Transverse colon (tissue), 4 donors: ENCODE data around the gene PDGFC. TPM values are rescaled to one million over a fixed set of nuclear protein-coding genes. Genes with fewer than 3 reads are reported as not detected.

Experiments used
- DNase-seq: peaks from one replicate; pipeline ENCODE4 v3.0.0-alpha.2; 2019
- H3K27ac ChIP-seq, 4 donors: fragments of 200-600 bp; sonication (generic); 2 replicates each; pipeline ENCODE4 v1.5.1; 2016 to 2018; ENCODE audit warnings: inconsistent platforms in 4 of 4
- H3K27me3 ChIP-seq: fragments of 200-600 bp; sonication (generic); 2 replicates; pipeline ENCODE4 v1.5.1; 2017; ENCODE audit warnings: inconsistent platforms
- H3K36me3 ChIP-seq, 4 donors: fragments of 200-600 bp; sonication (generic); 2 replicates each; pipeline ENCODE4 v1.5.1; 2017 to 2019; ENCODE audit warnings: inconsistent platforms in 4 of 4
- H3K4me1 ChIP-seq, 4 donors: fragments of 200-600 bp; sonication (generic); 2 replicates each; pipeline ENCODE4 v1.5.1; 2017 to 2020; ENCODE audit warnings: inconsistent platforms in 4 of 4
- H3K4me3 ChIP-seq, 4 donors: fragments of 200-600 bp; sonication (generic); 1 replicate in 1 of 4; 2 replicates in 3 of 4; pipeline versions ENCODE4 v1.5.1 to v1.6.1; 2017 to 2019; ENCODE audit warnings: inconsistent platforms in 4 of 4
- H3K9me3 ChIP-seq, 2 donors: fragments of 200-600 bp; sonication (generic); 2 replicates each; pipeline ENCODE4 v1.5.1; 2017 to 2019; ENCODE audit warnings: inconsistent platforms in 2 of 2
- EP300 ChIP-seq: sonication (generic); formaldehyde crosslinking; IDR thresholded peaks from one replicate; pipeline ENCODE4 v1.6.1; 2017; ENCODE audit warnings: antibody characterized with exemption, low read depth
- POLR2A ChIP-seq: fragments of 450-650 bp; IDR thresholded peaks from one replicate; pipeline ENCODE4 v1.6.1; 2016; ENCODE audit warnings: antibody characterized with exemption, mild to moderate bottlenecking, moderate library complexity
- POLR2AphosphoS5 ChIP-seq, 3 donors: sonication (generic); formaldehyde crosslinking; IDR thresholded peaks; one replicate each; pipeline ENCODE4 v1.6.1; 2016; ENCODE audit warnings: antibody characterized with exemption in 3 of 3
- WGBS, 2 donors: methylation state at CpG; one replicate each; pipeline ENCODE4 v1.1.5; 2018; ENCODE audit warnings: low coverage in 1 of 2; 5-methylcytosine and 5-hydroxymethylcytosine counted together
- in situ Hi-C, 4 donors: fragments of 200-750 bp; cut with MboI; loops; one replicate each; pipeline versions ENCODE4 v1.15.0 to v1.15.1; 2017; ENCODE audit warnings: low sequenced_read_pairs in 3 of 4, low pct_ligation_motif_present in 1 of 4, low pct_unique_long_range_greater_than_20kb in 1 of 4
- intact Hi-C: fragments of 100-400 bp; cut with DNase I; formaldehyde crosslinking; loops from one replicate; pipeline ENCODE4 v1.15.1; 2023; ENCODE audit warnings: low total_unique reads
- total RNA-seq, 4 donors: library from RNA; depleted of rRNA; stranded (reverse); fragments of >200 nt; gene quantifications; one replicate each; pipeline ENCODE4 v1.1.0, GENCODE V29; 2016
- TF ChIP-seq, protein P1 (sequence below), 5 experiments: fragments of 200-600 bp in 3 of 5; fragments of 450-650 bp in 2 of 5; sonication (generic) in 3 of 5; IDR thresholded peaks; 1 replicate in 2 of 5; 2 replicates in 3 of 5; pipeline ENCODE4 v1.5.1; 2016 to 2017; ENCODE audit warnings: antibody characterized with exemption in 5 of 5, inconsistent platforms in 3 of 5, mild to moderate bottlenecking in 2 of 5, moderate library complexity in 1 of 5

PDGFC gene
- total RNA-seq, 4 donors from 2014 or later = 0.40 to 20.6 (median 7.5) TPM

DNA sequence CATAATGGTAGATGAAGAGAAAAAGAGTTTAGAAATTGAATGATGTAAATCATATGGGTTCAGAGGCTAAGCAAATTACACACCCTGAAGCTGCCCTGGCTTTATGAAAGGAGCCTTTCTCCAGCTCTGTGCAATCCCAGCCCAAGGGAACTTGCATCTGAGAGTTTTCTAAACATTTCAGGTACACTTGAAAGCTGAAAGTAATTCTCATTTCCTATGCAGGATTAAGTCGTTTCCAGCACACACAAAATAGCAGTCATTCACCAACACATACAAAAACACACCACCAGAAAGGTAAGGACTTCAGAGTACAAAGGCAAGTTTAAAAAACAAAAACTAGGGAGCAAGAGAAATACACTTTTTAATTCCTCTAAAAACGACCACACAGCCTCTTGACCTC is 1.7 kb downstream of the PDGFC start:
- Histone ChIP-seq H3K9me3 (no peaks in the 10 kb centered on the region), H3K4me3 (peak overlapping the region; percentile 64 to 89 (median 72)), H3K36me3 (no peaks in the 10 kb centered on the region), H3K4me1 (peaks cover 5 to 25% (median 13%) of the 10 kb centered on the region in 4 donors), H3K27me3 (no peaks in the 10 kb centered on the region), H3K27ac (peak overlapping the region; percentile 85 to 92 (median 88))
- TF ChIP-seq EP300 = no peak
- no peak for TF ChIP-seq POLR2AphosphoS5 (IDR thresholded peaks at IDR 0.05)
- TF ChIP-seq, protein P1, sequence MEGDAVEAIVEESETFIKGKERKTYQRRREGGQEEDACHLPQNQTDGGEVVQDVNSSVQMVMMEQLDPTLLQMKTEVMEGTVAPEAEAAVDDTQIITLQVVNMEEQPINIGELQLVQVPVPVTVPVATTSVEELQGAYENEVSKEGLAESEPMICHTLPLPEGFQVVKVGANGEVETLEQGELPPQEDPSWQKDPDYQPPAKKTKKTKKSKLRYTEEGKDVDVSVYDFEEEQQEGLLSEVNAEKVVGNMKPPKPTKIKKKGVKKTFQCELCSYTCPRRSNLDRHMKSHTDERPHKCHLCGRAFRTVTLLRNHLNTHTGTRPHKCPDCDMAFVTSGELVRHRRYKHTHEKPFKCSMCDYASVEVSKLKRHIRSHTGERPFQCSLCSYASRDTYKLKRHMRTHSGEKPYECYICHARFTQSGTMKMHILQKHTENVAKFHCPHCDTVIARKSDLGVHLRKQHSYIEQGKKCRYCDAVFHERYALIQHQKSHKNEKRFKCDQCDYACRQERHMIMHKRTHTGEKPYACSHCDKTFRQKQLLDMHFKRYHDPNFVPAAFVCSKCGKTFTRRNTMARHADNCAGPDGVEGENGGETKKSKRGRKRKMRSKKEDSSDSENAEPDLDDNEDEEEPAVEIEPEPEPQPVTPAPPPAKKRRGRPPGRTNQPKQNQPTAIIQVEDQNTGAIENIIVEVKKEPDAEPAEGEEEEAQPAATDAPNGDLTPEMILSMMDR (IDR thresholded peaks at IDR 0.05) = no peak
- no peak for TF ChIP-seq POLR2A
- intact Hi-C loops = no loop called here
- in situ Hi-C loops = loop anchor here in 1 of 4 donors (25.0 kb wide), 1 partner anchor 1008 kb away; the partner anchor contains the start of gene CTSO
- no peak for DNase-seq
- 0% methylated on average over 2 of the region's 2 CpGs for WGBS, 2 donors

- in situ Hi-C loops = loop anchor here in 1 of 4 donors (25.0 kb wide), 1 partner anchor 1007 kb away; the partner anchor contains the start of gene CTSO
- intact Hi-C loops = no loop called here
- WGBS, 2 donors = 49 to 52% methylated on average over 3 of the region's 3 CpGs
- H3K27me3 ChIP-seq = no peaks in the 10 kb centered on the region
- peak overlapping the region; percentile 85 to 92 (median 88) for H3K27ac ChIP-seq
- peaks cover 5 to 25% (median 13%) of the 10 kb centered on the region in 4 donors for H3K4me1 ChIP-seq
- no peaks in the 10 kb centered on the region for H3K9me3 ChIP-seq
- peak overlapping the region in 3 of 4 donors; percentile 64 to 73 (median 70) for H3K4me3 ChIP-seq
- no peak for DNase-seq
- no peaks in the 10 kb centered on the region for H3K36me3 ChIP-seq
- TF ChIP-seq EP300 = no peak
- TF ChIP-seq, protein P1 (IDR thresholded peaks at IDR 0.05) = no peak
- no peak for TF ChIP-seq POLR2A
- TF ChIP-seq POLR2AphosphoS5 (IDR thresholded peaks at IDR 0.05) = no peak
Observed at GRCh38 chr4:156969101-156969500, 2.5 kb downstream of the PDGFC start.

- Histone ChIP-seq H3K27ac (peak overlapping the region; percentile 85 to 92 (median 88)), H3K36me3 (no peaks in the 10 kb centered on the region), H3K4me1 (peaks cover 5 to 26% (median 13%) of the 10 kb centered on the region in 4 donors), H3K4me3 (peak overlapping the region in 1 of 4 donors; percentile 70), H3K27me3 (no peaks in the 10 kb centered on the region), H3K9me3 (no peaks in the 10 kb centered on the region)
- DNase-seq = peak; percentile 70
- TF ChIP-seq, protein P1 (IDR thresholded peaks at IDR 0.05) = peak; percentile 69 to 86 (median 78)
- TF ChIP-seq EP300 (no peak), POLR2AphosphoS5 (IDR thresholded peaks at IDR 0.05) (no peak)
- 8 to 22% methylated on average over 2 of the region's 2 CpGs for WGBS, 2 donors
- in situ Hi-C loops (loop anchor here in 1 of 4 donors (25.0 kb wide), 1 partner anchor 1006 kb away; the partner anchor contains the start of gene CTSO), intact Hi-C loops (no loop called here)
Observed at GRCh38 chr4:156968479-156968984, 3.1 kb downstream of the PDGFC start.

GRCh38 chr4:156966836-156967235 is 4.8 kb downstream of the PDGFC start:
- no peak overlapping the region for H3K4me3 ChIP-seq
- H3K27me3 ChIP-seq = no peaks in the 10 kb centered on the region
- intact Hi-C loops = no loop called here
- H3K4me1 ChIP-seq = peaks cover 5 to 34% (median 14%) of the 10 kb centered on the region in 4 donors
- TF ChIP-seq EP300 (no peak), POLR2AphosphoS5 (IDR thresholded peaks at IDR 0.05) (no peak), POLR2A (no peak)
- TF ChIP-seq, protein P1 (IDR thresholded peaks at IDR 0.05) = no peak
- 55 to 69% methylated on average over 2 of the region's 2 CpGs for WGBS, 2 donors
- in situ Hi-C loops = loop anchor here in 1 of 4 donors (25.0 kb wide), 1 partner anchor 1005 kb away; the partner anchor contains the start of gene CTSO
- no peaks in the 10 kb centered on the region for H3K9me3 ChIP-seq
- DNase-seq = no peak
- no peak overlapping the region for H3K27ac ChIP-seq
- no peaks in the 10 kb centered on the region for H3K36me3 ChIP-seq
